Astrocyte of the spinal cord (primary cell): ENCODE measurements around the gene PARP6.

Source experiments
- DNase-seq: peaks from one replicate; pipeline ENCODE4 v3.0.0; 2011; ENCODE audit warnings: low read depth, low spot score
- H3K4me3 ChIP-seq: 2 replicates; pipeline ENCODE4 v1.5.1; 2011; ENCODE audit warnings: low read depth, mild to moderate bottlenecking, low read length, moderate library complexity
- CTCF ChIP-seq: IDR thresholded peaks from 2 replicates; pipeline ENCODE4 v1.5.1; 2012; ENCODE audit warnings: low read depth, mild to moderate bottlenecking, low read length, inconsistent platforms
- in situ Hi-C: cut with HindIII; loops from 2 replicates; pipeline ENCODE4 v1.10.0; 2017; ENCODE audit warnings: low sequenced_read_pairs

Gene PARP6

GRCh38 chr15:72271221-72271620 lies 1.1 kb downstream of the PARP6 start:
- TF ChIP-seq CTCF, result no peak
- in situ Hi-C loops, result no loop called here
- no peak for DNase-seq
- no peak overlapping the region for H3K4me3 ChIP-seq

- DNase-seq, result no peak
- in situ Hi-C loops, result no loop called here
- TF ChIP-seq CTCF, result no peak
Observed at GRCh38 chr15:72269739-72270138, 2.6 kb downstream of the PARP6 start.

GRCh38 chr15:72265031-72265430 lies 7.3 kb downstream of the PARP6 start:
- in situ Hi-C loops, result no loop called here
- no peak for TF ChIP-seq CTCF
- no peak for DNase-seq
- H3K4me3 ChIP-seq, result no peak overlapping the region

More at GRCh38 chr15:72269739-72270138, 2.6 kb downstream of the PARP6 start:
- H3K4me3 ChIP-seq, result no peak overlapping the region

GRCh38 chr15:72252663-72253299 lies 19.6 kb downstream of the PARP6 start:
- no peak overlapping the region for H3K4me3 ChIP-seq
- in situ Hi-C loops, result no loop called here
- TF ChIP-seq CTCF, result no peak
- DNase-seq, result no peak

- no peak for DNase-seq
- in situ Hi-C loops, result no loop called here
- no peak overlapping the region for H3K4me3 ChIP-seq
- TF ChIP-seq CTCF, result no peak
Observed at GRCh38 chr15:72249142-72249810, 23.1 kb downstream of the PARP6 start.

- no peak for TF ChIP-seq CTCF
- no peak overlapping the region for H3K4me3 ChIP-seq
- no peak for DNase-seq
- in situ Hi-C loops, result no loop called here
Observed at GRCh38 chr15:72248514-72248913, 23.8 kb downstream of the PARP6 start.
